Endothelial cell of umbilical vein (primary cell): ENCODE measurements around the gene RTKN. TPM values are rescaled to one million over a fixed set of nuclear protein-coding genes. Genes with fewer than 3 reads are reported as not detected.

ENCODE experiments used
- BruUV-seq: library from RNA; stranded (reverse); fragments of 400-500 nt; replicated peaks from 2 replicates; lab custom pipeline; 2021; lab: Mats Ljungman, UMichigan
- CTCF ChIA-PET: fragments of 300-600, 350-600 bp; sonication (Branson Sonifier 250); formaldehyde crosslinking; loops from one replicate; lab custom pipeline; 2021; ENCODE audit warnings: antibody characterized with exemption, inconsistent platforms; lab: Charles Lee
- POLR2A ChIA-PET: fragments of 300-600, 350-600 bp; sonication (Branson Sonifier 250); formaldehyde crosslinking; loops from one replicate; lab custom pipeline; 2021; ENCODE audit warnings: antibody characterized with exemption, inconsistent platforms; lab: Charles Lee
- DNase-seq: peaks from one replicate; pipeline ENCODE4 v3.0.0-alpha.2; 2011; ENCODE audit warnings: low read depth, low spot score
- FAIRE-seq: peaks from 2 replicates; lab custom pipeline; 2011; peaks lifted over from hg19 to GRCh38; lab: Jason Lieb, UNC
- H2AFZ ChIP-seq: 2 replicates; pipeline ENCODE4 v1.6.0; 2012; ENCODE audit warnings: low read depth, low read length, control low read depth, inconsistent platforms
- H3K27ac ChIP-seq: 2 replicates; pipeline ENCODE4 v1.5.1; 2011; ENCODE audit warnings: low read depth, mild to moderate bottlenecking, control low read depth, low read length, moderate library complexity; ENCODE audit not compliant: insufficient read depth
- H3K27me3 ChIP-seq, 2 experiments: 2 replicates each; pipeline versions ENCODE4 v1.6.0 to v1.6.1; 2011; ENCODE audit warnings: low read length in 2 of 2, mixed read lengths in 1 of 2; ENCODE audit not compliant: control insufficient read depth in 2 of 2, insufficient read depth in 2 of 2
- H3K36me3 ChIP-seq, 2 experiments: 2 replicates in 1 of 2; 3 replicates in 1 of 2; pipeline ENCODE4 v1.5.1; 2011; ENCODE audit warnings: low read length in 2 of 2, mild to moderate bottlenecking in 1 of 2, moderate library complexity in 1 of 2; ENCODE audit not compliant: control insufficient read depth in 2 of 2, insufficient read depth in 2 of 2; ENCODE audit errors: extremely low read depth in 1 of 2
- H3K4me1 ChIP-seq: 3 replicates; pipeline ENCODE4 v1.5.1; 2011; ENCODE audit warnings: mild to moderate bottlenecking, low read length; ENCODE audit not compliant: control insufficient read depth, insufficient read depth; ENCODE audit errors: extremely low read depth
- H3K4me2 ChIP-seq: 2 replicates; pipeline ENCODE4 v1.6.1; 2011; ENCODE audit warnings: low read length, control low read depth, mixed read lengths; ENCODE audit not compliant: insufficient read depth
- H3K4me3 ChIP-seq, 3 experiments: fragments of 200-600 bp in 1 of 3; sonication (generic), shearing (Covaris generic) in 1 of 3; replicated peaks in 1 of 3; 2 replicates each; pipeline ENCODE4 v1.5.1; 2011 to 2016; ENCODE audit warnings: control low read depth in 3 of 3, low read length in 3 of 3, mild to moderate bottlenecking in 2 of 3, inconsistent platforms in 1 of 3, low read depth in 1 of 3, moderate library complexity in 1 of 3; ENCODE audit not compliant: insufficient read depth in 1 of 3
- H3K79me2 ChIP-seq: 2 replicates; pipeline ENCODE4 v1.6.0; 2012; ENCODE audit warnings: low read length, inconsistent platforms; ENCODE audit not compliant: control insufficient read depth, insufficient read depth
- H3K9ac ChIP-seq: replicated peaks from 2 replicates; pipeline ENCODE3; 2011; ENCODE audit warnings: low read length, control low read depth; ENCODE audit not compliant: insufficient read depth; ENCODE audit errors: extremely low read depth
- H3K9me1 ChIP-seq: replicated peaks from 3 replicates; pipeline ENCODE4 v1.6.0; 2011; ENCODE audit warnings: mild to moderate bottlenecking, low read length; ENCODE audit not compliant: control insufficient read depth, insufficient read depth; ENCODE audit errors: extremely low read depth
- H3K9me3 ChIP-seq: replicated peaks from 2 replicates; pipeline ENCODE4 v1.5.1; 2012; ENCODE audit warnings: low read length, inconsistent platforms; ENCODE audit not compliant: control insufficient read depth, insufficient read depth
- H4K20me1 ChIP-seq: replicated peaks from 2 replicates; pipeline ENCODE3; 2011; ENCODE audit warnings: mild to moderate bottlenecking, low read length; ENCODE audit not compliant: control insufficient read depth, insufficient read depth; ENCODE audit errors: extremely low read depth
- CTCF ChIP-seq, 2 donors: IDR thresholded peaks; 1 replicate in 1 of 2; 2 replicates in 1 of 2; pipeline ENCODE4 v1.5.1; 2011; ENCODE audit warnings: low read length in 2 of 2, mild to moderate bottlenecking in 2 of 2, moderate library complexity in 2 of 2, control low read depth in 1 of 2, inconsistent platforms in 1 of 2, low read depth in 1 of 2; ENCODE audit not compliant: insufficient read depth in 1 of 2; ENCODE audit errors: extremely low read depth in 1 of 2
- EZH2 ChIP-seq: IDR thresholded peaks from 2 replicates; pipeline ENCODE4 v1.6.1; 2012; ENCODE audit warnings: borderline replicate concordance, low read depth, mild to moderate bottlenecking, moderate library complexity, low read length, inconsistent platforms; ENCODE audit not compliant: severe bottlenecking
- FOS ChIP-seq: IDR thresholded peaks from 2 replicates; pipeline ENCODE4 v1.6.1; 2011; ENCODE audit warnings: mild to moderate bottlenecking, low read length, moderate library complexity, borderline replicate concordance; ENCODE audit not compliant: insufficient read depth
- GATA2 ChIP-seq: IDR thresholded peaks from 2 replicates; pipeline ENCODE4 v1.7.0; 2011; ENCODE audit warnings: low read depth, mild to moderate bottlenecking, moderate library complexity, mixed read lengths, low read length; ENCODE audit not compliant: insufficient read length, insufficient read depth
- JUN ChIP-seq: IDR thresholded peaks from 2 replicates; pipeline ENCODE4 v1.6.1; 2011; ENCODE audit warnings: borderline replicate concordance, low read depth; ENCODE audit not compliant: insufficient read length, insufficient read depth
- MAX ChIP-seq: IDR thresholded peaks from 2 replicates; pipeline ENCODE4 v1.6.1; 2011; ENCODE audit not compliant: insufficient read depth, insufficient read length
- MYC ChIP-seq: IDR thresholded peaks from one replicate; pipeline ENCODE4 v1.6.1; 2011; ENCODE audit warnings: mild to moderate bottlenecking, low read depth, low read length
- POLR2A ChIP-seq: IDR thresholded peaks from 2 replicates; pipeline ENCODE4 v1.6.1; 2012; ENCODE audit warnings: low read depth, mild to moderate bottlenecking, control low read depth, low read length
- POLR2AphosphoS5 ChIP-seq: IDR thresholded peaks from 2 replicates; pipeline ENCODE4 v1.6.1; 2012; ENCODE audit warnings: low read depth, mild to moderate bottlenecking, control low read depth, low read length, moderate library complexity; ENCODE audit not compliant: insufficient read depth
- dilution Hi-C: fragments of 300-500 bp; cut with MboI; formaldehyde crosslinking; loops from one replicate; pipeline ENCODE4 v1.15.0; 2019; ENCODE audit warnings: low sequenced_read_pairs; ENCODE audit not compliant: extremely low pct_ligation_motif_present
- intact Hi-C: fragments of 100-400 bp; cut with micrococcal nuclease; formaldehyde crosslinking; loops from one replicate; pipeline ENCODE4 v1.10.0; 2022
- polyA plus RNA-seq, 4 experiments: library from polyadenylated mRNA; depleted of rRNA in 3 of 4; stranded (reverse) in 3 of 4; unstranded in 1 of 4; fragments of >200 nt; gene quantifications; 2 replicates each; pipeline versions ENCODE4 v1.2.1 to v1.2.3, GENCODE V29; 2011 to 2012; ENCODE audit warnings: missing spikeins in 1 of 4
- total RNA-seq: library from RNA; stranded (reverse); gene quantifications from 2 replicates; pipeline ENCODE4 v1.2.3, GENCODE V29; 2021

RTKN gene
- total and polyA plus RNA-seq, 2 donors (not counting 3 experiments of a cell fraction or from before 2014, with no cell fraction given): 20.0 to 20.7 TPM

GRCh38 chr2:74375838-74376237, 65.9 kb downstream of the RTKN start:
- DNase-seq (no peak), FAIRE-seq (no peak)
- no TSS peak for BruUV-seq
- H3K4me3 ChIP-seq: no peak overlapping the region
- ChIA-PET POLR2A (no interaction called here), CTCF (interaction anchor here (1.5 kb wide), 1 partner anchor 41 kb away, joined by 5 read pairs; no protein-coding TSS in a partner anchor)
- H3K9me3 ChIP-seq: no peaks in the 10 kb centered on the region
- H4K20me1 ChIP-seq: no peaks in the 10 kb centered on the region
- no peaks in the 10 kb centered on the region for H3K4me1 ChIP-seq
- H3K9ac ChIP-seq: no peak overlapping the region
- dilution Hi-C loops (no loop called here), intact Hi-C loops (no loop called here)
- H3K36me3 ChIP-seq: peaks cover 0 to 21% of the 10 kb centered on the region in 2 experiments
- no peaks in the 10 kb centered on the region for H3K9me1 ChIP-seq
- H3K27ac ChIP-seq: no peak overlapping the region
- peaks cover 22% of the 10 kb centered on the region for H3K79me2 ChIP-seq
- H3K4me2 ChIP-seq: no peak overlapping the region
- TF ChIP-seq MYC (no peak), POLR2AphosphoS5 (no peak), FOS (no peak), MAX (no peak), GATA2 (no peak), CTCF (IDR thresholded peaks at IDR 0.05; ENCODE audit: extremely low read depth in 1 of 2, insufficient read depth in 1 of 2, low read depth in 1 of 2, low read length in 2 of 2) (no peak), POLR2A (no peak), EZH2 (no peak), JUN (no peak)
- no peak overlapping the region for H2AFZ ChIP-seq
- H3K27me3 ChIP-seq: no peaks in the 10 kb centered on the region

Other genes with a start within 250 kb of the RTKN start
- 74.9 and 83.2 TPM in 2 replicates for gene MTHFD2, start 243.3 kb downstream of the RTKN start, total RNA-seq
- gene MTHFD2, start 243.3 kb downstream of the RTKN start, polyA plus RNA-seq: 25.4 and 25.6 TPM in 2 replicates
- gene SLC4A5, start 98.5 kb downstream of the RTKN start, total RNA-seq: 0.97 and 1.2 TPM in 2 replicates
- 0.12 and 0.21 TPM in 2 replicates for gene SLC4A5, start 98.5 kb downstream of the RTKN start, polyA plus RNA-seq
- 165 and 170 TPM in 2 replicates for gene DCTN1, start 61.6 kb downstream of the RTKN start, total RNA-seq
- 120 and 130 TPM in 2 replicates for gene DCTN1, start 61.6 kb downstream of the RTKN start, polyA plus RNA-seq
- gene C2orf81, start 20.3 kb downstream of the RTKN start, total RNA-seq: 0.51 and 0.71 TPM in 2 replicates
- 0.16 and 0.17 TPM in 2 replicates for gene C2orf81, start 20.3 kb downstream of the RTKN start, polyA plus RNA-seq
- 21.7 and 24.9 TPM in 2 replicates for gene WDR54, start 20.2 kb downstream of the RTKN start, total RNA-seq
- 46.3 and 53.0 TPM in 2 replicates for gene WDR54, start 20.2 kb downstream of the RTKN start, polyA plus RNA-seq
- gene INO80B, start 13.2 kb upstream of the RTKN start, total RNA-seq: 24.2 and 28.1 TPM in 2 replicates
- 14.1 and 15.1 TPM in 2 replicates for gene INO80B, start 13.2 kb upstream of the RTKN start, polyA plus RNA-seq
- 44.5 and 50.5 TPM in 2 replicates for gene WBP1, start 16.5 kb upstream of the RTKN start, total RNA-seq
- gene WBP1, start 16.5 kb upstream of the RTKN start, polyA plus RNA-seq: 209 and 241 TPM in 2 replicates
- 78.3 and 79.9 TPM in 2 replicates for gene MOGS, start 23.4 kb upstream of the RTKN start, total RNA-seq
- 75.9 and 88.0 TPM in 2 replicates for gene MOGS, start 23.4 kb upstream of the RTKN start, polyA plus RNA-seq
- gene MRPL53, start 30.7 kb upstream of the RTKN start, total RNA-seq: 69.7 and 70.4 TPM in 2 replicates
- 68.7 and 107 TPM in 2 replicates for gene MRPL53, start 30.7 kb upstream of the RTKN start, polyA plus RNA-seq
- gene CCDC142, start 41.1 kb upstream of the RTKN start, total RNA-seq: 20.3 and 23.8 TPM in 2 replicates
- gene CCDC142, start 41.1 kb upstream of the RTKN start, polyA plus RNA-seq: 12.8 and 13.5 TPM in 2 replicates
- gene TTC31, start 41.1 kb upstream of the RTKN start, total RNA-seq: 20.1 and 21.8 TPM in 2 replicates
- gene TTC31, start 41.1 kb upstream of the RTKN start, polyA plus RNA-seq: 24.1 and 24.8 TPM in 2 replicates
- 3.8 and 4.3 TPM in 2 replicates for gene LBX2, start 57.7 kb upstream of the RTKN start, total RNA-seq
- gene LBX2, start 57.7 kb upstream of the RTKN start, polyA plus RNA-seq: 2.8 and 4.0 TPM in 2 replicates
- 17.4 and 21.0 TPM in 2 replicates for gene PCGF1, start 65.8 kb upstream of the RTKN start, total RNA-seq
- 17.4 and 19.2 TPM in 2 replicates for gene PCGF1, start 65.8 kb upstream of the RTKN start, polyA plus RNA-seq
- gene TLX2, start 72.5 kb upstream of the RTKN start, total RNA-seq: not detected in 2 replicates
- gene TLX2, start 72.5 kb upstream of the RTKN start, polyA plus RNA-seq: not detected in 2 replicates
- gene DQX1, start 84.3 kb upstream of the RTKN start, total RNA-seq: 0.44 and 0.69 TPM in 2 replicates
- 0.03 and 0.06 TPM in 2 replicates for gene DQX1, start 84.3 kb upstream of the RTKN start, polyA plus RNA-seq
- gene AUP1, start 87.8 kb upstream of the RTKN start, total RNA-seq: 103 and 109 TPM in 2 replicates
- gene AUP1, start 87.8 kb upstream of the RTKN start, polyA plus RNA-seq: 187 and 203 TPM in 2 replicates
- gene HTRA2, start 88.0 kb upstream of the RTKN start, total RNA-seq: 32.6 and 34.3 TPM in 2 replicates
- gene HTRA2, start 88.0 kb upstream of the RTKN start, polyA plus RNA-seq: 52.8 and 54.1 TPM in 2 replicates
- gene LOXL3, start 112.0 kb upstream of the RTKN start, total RNA-seq: 0.95 and 0.97 TPM in 2 replicates
- gene LOXL3, start 112.0 kb upstream of the RTKN start, polyA plus RNA-seq: 1.1 and 1.3 TPM in 2 replicates
- gene DOK1, start 112.8 kb upstream of the RTKN start, total RNA-seq: 12.7 and 14.3 TPM in 2 replicates
- gene DOK1, start 112.8 kb upstream of the RTKN start, polyA plus RNA-seq: 10.4 and 13.8 TPM in 2 replicates
- not detected in 2 replicates for gene M1AP, start 206.4 kb upstream of the RTKN start, total RNA-seq
- gene M1AP, start 206.4 kb upstream of the RTKN start, polyA plus RNA-seq: 0.04 TPM in 1 of 2 replicates, not detected in the other
- 5.9 and 6.0 TPM in 2 replicates for gene SEMA4F, start 212.3 kb upstream of the RTKN start, total RNA-seq
- 4.9 and 5.3 TPM in 2 replicates for gene SEMA4F, start 212.3 kb upstream of the RTKN start, polyA plus RNA-seq